Activated T-cell treated with anti-CD3 and anti-CD28 coated beads, Interleukin-2, amount 50 U/mL, for 1 hour (primary cell): ENCODE measurements around the gene GPR62.
"Not testable (repeated sequence)": the region's sequence is repeated elsewhere in the genome, so short reads cannot be mapped to it uniquely, and the experiment has no call there.

Experiments
- DNase-seq: peaks from one replicate; pipeline ENCODE4 v3.0.0-alpha.2; 2020

Gene GPR62, protein sequence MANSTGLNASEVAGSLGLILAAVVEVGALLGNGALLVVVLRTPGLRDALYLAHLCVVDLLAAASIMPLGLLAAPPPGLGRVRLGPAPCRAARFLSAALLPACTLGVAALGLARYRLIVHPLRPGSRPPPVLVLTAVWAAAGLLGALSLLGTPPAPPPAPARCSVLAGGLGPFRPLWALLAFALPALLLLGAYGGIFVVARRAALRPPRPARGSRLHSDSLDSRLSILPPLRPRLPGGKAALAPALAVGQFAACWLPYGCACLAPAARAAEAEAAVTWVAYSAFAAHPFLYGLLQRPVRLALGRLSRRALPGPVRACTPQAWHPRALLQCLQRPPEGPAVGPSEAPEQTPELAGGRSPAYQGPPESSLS

DNA sequence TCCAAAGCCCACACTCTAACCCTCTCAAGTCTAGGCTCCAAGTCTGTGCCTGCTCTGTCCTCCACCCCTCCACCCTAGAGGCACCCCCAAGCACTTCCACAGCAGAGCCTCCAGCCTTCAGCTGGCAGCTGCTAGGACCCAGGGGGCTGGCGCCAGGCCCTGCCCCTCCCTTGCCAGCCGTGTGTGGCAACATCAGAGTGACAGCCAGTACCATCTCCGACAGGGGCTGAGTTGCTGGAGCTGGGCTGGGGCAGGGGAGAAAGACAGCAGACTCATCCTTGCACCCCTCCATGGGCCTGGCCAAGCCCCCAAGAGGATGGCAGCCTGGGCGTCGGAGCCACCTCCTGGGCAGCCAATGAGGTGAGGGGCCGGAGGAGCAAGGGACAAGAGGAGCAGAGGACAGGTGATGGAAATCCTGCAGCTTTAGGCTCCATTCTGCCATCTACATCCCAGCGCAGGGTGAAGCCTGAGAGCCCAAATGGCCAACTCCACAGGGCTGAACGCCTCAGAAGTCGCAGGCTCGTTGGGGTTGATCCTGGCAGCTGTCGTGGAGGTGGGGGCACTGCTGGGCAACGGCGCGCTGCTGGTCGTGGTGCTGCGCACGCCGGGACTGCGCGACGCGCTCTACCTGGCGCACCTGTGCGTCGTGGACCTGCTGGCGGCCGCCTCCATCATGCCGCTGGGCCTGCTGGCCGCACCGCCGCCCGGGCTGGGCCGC lies at the start of gene GPR62:
Gene GPR62, plus strand, starts transcription at position 207 of the 718 bp plus-strand sequence. Its CDS starts 272 bp downstream, at position 479.
- DNase-seq: no peak

DNA sequence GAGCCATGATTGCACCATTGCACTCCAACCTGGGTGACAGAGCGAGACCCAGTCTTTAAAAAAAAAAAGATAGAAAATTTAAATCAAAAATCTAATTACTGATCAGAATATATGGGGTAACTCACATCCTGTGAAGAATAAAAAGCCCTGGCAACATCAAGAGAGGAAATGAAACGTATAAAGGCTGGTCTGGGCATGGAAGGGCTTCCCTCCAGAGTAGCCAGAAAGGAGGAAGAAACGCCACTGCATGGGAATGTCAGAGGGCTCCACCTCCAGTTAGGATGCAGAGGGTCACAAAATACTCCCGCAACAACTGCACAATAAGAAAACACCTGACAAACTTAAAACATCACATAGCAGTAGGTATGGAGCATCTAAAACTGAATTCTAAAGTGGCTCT lies 47.2 kb upstream of the GPR62 start:
- DNase-seq: no peak

DNA sequence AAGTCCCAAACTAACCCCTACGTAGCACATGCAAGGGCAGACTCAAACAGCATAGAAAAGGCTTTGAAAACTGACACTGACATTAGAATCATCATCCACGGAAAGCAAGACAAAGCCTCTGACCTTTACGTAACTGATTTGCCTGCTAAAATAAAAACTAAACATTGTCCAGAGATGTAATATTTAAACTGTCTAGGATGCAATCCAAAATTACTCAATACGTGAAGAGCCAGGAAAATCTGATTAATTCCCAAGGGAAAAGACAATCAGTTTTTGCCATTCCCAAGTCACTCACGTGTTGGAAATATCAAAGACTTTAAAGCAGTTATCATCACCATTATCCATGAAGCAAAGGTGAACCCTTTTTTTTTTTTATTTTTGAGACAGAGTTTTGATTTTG lies 38.8 kb upstream of the GPR62 start:
- DNase-seq: no peak

DNA sequence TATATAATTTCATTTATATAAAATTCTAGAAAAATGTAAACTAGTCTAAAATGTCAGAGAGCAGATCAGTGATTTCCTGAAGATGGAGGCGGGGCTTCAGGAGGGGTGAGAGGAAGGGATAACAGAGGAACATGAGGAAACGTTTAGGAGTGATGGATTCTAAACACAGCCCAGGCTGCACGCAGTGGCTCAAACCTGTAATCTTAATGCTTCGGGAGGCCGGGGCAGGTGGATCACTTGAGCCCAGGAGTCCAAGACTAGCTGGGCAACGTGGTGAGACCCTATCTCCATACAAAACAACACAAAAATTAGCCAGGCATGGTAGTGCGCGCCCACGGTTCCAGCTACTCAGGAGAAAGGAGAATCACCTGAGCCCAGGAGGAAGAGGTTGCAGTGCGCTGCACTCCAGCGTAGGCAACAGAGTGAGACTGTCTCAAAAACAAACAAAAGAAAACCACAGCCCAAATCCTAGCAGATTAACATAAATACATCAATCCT lies 34.1 kb upstream of the GPR62 start:
- DNase-seq: no peak

DNA sequence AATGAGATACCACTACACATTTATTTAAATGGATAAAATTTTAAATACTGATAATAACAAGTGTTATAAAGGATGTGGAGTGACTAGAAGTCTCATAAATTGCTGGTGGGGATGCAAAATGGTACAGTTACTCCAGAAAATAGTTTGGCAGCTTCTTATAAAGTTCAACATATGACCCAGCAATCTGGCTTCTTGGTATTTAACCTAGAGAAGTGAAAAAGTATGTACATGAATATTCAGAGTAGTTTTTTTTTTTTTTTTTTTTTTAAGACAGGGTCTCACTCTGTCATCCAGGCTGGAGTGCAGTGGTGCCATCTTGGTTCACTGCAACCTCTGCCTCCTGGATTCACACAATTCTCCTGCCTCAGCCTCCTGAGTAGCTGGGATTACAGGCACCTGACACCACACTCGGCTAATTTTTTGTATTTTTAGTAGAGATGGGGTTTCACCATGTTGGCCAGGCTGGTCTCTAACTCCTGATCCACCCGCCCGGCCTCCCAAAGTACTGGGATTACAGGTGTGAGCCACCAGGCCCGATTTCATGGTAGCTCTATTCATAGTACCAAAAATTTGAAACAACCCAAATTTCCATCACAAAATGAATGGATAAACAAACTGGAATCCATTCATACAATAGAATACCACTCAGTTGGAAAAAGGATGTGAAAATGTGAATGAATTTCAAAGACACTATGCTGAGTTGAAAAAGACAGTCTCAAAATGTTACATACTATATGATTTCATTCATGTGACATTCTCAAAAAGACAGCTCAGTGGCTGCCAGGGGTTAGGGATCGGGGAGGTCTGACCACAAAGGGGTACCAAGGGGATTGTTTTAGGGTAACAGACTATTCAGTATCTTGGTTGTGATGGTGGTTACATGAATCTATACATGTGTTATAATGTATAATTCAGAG lies 27.9 kb upstream of the GPR62 start:
- no peak for DNase-seq

DNA sequence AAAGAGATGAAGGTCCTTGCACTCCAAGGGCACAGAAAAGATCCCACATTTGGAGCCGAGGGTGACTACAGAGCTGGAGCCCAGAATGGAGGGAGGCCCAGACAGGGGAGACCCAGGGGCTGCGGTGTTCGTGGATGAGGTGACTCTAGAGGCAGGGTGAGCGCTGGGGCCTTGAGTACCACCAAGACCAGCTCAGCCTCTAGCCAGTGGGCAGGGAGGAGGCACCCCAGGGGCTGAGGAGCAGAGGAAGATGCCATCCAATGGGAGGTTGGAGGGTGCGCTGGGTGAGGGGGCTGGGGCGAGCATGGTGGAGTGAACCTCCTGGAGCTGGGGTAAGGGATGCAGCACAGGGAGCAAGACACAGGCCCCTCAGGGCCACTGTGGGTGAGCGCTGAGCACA lies 26.7 kb upstream of the GPR62 start:
- no peak for DNase-seq

DNA sequence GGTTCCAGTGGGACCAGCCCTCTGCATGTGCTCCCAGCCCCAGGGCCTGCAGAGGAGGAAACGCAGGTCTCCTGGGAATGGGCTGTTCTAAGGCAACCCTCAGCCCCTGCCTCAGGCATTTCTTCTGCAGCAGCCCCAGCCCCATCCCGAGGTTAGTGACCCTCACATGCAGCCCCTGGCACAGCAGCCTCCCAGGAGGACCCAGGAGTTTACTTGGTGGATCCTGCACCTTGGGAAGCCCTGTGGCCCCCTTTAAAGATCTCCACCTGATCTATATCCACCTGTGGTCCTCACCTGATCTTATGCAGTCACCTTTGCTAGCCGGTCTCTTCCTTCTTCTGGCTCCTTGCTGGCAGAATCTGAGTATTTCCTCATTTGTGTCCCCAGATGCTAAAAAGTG lies 26.2 kb upstream of the GPR62 start:
- DNase-seq: not testable (repeated sequence)

DNA sequence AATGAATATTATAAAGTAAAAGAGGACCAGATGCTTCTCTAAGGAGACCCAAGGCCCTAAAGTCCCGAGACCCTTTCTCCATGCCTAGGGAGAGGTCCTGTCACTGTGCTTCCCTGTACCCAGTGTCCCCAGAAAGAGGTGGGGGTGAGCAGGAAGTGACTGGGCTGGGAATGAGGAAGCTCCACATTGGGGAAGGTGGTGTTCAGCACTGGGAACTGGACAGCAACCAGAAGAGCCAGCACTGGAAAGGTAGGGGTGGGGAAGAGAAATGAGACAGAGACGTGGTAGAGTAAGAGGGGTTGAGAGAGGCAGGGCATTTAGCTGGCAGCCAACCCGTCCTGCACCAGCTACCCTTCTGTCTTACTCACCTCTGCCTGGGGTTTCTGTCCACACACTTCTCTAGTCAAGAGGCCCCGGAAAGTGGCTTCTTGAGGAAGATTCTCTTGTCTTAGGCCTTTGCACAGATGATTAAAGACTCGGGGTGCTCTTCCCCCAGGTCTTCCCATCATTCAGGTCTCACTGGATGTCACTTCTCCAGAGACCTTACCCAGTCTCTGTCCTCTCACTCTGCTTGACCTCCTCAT lies 25.7 kb upstream of the GPR62 start:
- DNase-seq: no peak

DNA sequence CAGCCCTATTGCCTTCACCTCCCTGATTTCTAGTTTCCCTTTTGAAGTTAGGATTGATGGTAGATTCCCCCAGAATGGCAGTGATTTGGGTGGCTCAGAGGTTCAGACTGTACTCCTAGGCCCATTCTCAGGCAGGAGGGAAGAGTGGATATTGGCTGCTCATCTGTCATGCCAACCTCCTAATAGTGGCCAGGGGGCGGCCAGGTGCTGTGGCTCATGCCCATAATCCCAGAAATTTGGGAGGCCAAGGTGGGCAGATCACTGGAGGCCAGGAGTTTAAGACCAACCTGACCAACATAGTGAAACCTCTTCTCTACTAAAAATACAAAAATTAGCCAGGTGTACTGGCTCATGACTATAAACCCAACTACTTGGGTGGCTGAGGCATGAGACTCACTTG lies 24.7 kb upstream of the GPR62 start:
- no peak for DNase-seq

DNA sequence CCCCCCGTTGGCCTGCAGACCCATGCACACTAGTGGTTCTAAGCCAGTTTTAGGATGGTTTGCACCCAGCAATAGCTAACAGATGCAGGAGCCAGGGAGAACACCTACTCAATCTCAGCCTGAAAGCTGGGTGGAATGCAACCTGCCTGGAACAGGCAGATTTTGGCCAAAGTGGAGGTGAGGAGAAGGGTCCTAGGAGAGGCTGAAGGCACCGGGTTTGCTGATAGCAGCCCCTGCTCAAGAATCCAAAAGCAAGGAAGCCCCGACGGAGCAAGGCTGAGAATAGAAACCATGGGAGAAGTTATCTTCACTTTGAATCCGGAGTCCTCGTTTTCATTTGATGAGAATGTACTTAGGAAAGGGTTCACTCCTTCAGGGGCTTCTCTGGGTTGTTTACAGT lies 23.4 kb upstream of the GPR62 start:
- no peak for DNase-seq

DNA sequence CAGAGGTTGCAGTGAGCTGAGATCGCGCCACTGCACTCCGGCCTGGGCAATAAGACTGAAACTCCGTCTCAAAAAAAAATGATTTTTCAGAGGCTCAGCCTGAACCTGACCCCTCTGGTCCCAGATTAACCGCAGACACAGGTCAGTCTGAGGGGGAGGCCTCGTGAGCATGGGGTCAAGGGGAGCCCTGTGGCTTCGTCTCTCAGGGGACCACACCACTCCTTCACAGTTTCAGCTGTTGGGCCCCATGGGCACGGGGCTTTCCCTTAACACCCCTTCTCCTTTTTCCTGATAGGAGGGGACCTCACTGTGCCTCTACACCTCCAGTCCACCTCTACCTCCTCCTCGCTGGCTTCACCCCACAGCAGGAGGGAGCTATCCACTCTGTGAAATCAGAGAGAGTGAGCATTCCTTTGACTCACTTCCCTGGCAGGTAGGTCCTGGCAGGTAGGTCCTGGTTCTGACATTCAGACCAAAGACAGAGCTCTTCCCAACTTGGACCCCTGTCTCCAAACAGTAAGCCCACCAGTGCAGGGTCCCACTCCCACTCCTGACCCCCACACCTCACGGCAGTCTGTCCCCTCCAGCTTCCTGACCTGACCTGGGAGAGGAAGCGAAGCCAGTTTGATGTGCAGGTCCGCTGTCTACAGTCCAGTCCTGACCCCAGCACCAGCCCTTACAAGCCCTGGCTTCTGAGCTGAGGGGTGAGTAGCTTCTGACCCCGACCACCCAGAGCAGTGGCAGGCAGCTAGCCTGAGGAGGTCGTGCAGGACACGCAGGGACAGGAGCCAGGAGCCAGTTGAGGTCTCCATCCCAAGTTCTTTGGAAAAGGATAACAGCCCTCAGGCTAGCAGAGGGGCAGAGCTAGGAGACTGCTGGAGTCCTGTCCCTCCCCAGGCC lies 22.5 kb upstream of the GPR62 start:
- DNase-seq: no peak

DNA sequence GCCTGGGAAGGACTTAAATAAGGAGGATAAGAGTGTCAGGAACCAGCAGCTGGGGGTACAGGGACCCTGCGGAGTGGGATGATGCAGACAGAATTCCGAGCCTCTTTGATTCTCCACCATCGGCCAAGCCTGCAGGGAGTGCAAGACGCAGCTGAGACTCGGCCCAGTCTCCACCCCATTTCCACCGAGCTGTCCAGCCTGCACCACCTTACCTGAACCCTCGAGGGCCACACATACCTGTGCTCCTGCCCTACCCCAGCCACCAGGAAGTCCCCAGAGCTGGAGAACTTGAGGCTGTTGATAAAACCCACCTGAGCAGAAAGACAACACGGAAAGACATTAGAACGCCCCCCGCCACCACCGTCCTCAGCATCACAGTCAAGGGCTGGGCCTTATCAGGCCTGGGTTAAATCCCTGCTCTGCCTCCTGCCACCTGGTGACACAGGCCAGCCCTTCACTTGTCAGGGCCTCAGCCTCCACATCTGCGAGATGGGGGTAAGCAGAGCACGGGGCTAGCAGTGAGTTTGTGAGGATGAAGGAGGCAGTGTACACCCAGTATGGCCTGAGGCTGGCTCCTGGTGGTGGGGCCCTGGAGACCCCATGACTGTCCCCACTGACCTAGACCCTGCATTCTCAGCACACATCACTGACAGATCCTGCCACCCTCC lies 21.6 kb upstream of the GPR62 start:
- DNase-seq: no peak

DNA sequence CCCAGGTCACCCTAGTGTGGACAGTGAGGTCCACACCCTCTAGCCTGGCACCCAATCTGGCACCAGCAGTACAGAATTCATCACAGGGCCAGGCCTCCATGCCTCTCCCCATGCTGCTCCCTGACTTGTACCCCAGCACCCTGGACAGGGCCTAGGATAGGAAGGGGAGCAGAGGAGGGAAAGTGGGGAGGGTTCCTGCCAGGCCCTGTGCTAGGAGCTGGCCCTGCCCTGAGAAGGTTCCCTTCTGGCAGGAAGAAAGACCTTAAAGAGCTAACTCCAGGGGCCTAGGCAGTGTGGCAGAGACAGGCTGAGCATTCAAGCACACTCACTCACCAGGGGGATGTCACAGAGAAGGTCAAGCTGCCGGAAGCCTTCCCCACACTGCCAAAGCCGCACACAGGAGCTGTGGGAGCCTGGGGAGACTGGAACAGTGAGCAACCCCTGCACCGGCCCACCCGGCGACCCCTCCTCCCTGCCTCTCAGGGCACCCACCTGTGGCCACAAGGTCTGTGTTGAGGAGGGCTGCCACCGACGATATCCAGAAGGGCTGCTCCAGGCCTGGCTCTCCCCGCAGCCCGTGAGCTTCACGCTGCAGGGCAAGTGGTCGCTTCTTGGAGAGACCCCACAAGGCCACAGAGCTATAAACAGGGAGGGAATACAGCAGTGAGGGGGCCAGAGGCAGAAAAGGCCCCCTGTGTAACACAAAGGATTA lies 20.9 kb upstream of the GPR62 start:
- DNase-seq: no peak

DNA sequence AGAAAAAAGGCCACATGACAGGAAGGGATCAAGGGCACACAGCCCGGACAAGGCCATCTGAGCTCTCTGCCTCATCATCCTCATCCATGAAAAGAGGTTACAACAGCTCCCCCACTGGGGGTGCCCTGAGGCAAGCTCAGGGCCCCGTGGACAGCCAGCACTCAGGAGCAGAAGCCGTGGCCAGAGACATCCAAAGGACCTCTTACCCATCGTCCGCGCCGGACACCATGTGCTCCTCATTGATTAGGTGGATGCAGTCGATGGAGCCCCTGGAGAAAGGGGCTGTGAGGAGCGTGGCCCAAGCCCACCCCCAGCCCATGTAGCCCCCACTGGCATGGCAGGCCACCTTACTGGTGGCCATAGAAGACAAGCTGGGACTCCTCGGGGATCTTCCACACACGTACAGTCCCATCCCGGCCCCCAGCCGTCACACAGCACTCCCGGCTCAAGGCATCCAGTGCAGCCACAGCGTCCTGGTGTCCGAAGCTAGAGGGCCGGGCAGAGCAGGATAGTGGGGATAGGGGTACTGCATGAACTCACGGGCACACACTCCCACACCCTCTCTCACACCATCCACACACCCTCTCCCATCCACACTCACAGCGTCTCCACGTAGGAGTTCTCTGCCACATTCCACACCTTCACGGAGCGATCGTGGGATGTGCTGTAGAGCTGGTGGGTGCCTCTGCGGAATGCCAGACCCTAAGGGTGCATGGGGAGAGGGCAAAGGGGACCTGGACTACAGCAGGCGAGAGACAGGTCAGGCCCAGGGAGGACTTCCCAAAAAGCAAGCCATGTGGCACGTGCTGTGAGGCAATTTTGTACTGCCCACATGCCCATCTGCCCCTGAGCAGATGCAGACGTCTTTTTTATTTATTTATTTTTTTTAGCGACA lies 19.9 kb upstream of the GPR62 start:
- DNase-seq: no peak

DNA sequence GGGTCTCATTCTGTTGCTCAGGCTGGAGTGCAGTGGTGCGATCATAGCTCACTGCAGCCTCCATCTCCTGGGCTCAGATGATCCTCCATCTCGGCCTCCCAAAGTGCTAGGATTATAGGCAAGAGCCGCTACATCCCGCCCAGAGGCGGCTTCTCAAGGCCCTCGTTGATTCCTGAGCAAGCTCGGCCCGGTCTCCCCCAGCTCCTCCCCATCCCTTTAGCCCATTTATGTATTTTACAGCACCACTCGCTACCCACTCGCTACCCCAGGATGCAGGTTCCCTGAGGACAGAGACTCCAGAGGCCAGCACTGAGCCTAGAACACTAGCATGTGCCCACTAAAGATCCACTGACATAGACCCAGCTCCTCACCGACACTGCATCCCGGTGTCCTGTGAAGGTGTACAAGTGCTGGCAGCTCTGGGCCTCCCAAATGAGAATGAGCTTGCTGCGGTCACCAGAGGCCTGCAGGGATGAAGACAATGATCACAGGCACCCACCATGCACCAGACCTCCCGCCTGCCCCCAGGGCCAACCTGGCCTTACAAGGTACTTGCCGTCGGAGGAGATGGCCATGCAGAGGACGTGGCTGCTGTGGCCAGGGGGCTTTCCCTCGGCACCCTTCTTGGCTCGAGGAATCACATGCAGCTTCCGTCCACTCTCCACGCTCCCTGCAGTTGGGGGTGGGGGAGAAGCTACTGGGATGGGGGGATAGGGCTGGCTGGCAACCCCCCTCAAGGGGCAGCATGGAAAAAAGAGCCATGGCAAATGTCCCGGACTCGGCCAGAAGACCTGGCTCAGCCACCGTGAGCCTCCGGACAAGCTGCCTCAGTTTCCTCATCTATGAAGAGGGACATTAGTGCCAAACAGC lies 19.1 kb upstream of the GPR62 start:
- no peak for DNase-seq

DNA sequence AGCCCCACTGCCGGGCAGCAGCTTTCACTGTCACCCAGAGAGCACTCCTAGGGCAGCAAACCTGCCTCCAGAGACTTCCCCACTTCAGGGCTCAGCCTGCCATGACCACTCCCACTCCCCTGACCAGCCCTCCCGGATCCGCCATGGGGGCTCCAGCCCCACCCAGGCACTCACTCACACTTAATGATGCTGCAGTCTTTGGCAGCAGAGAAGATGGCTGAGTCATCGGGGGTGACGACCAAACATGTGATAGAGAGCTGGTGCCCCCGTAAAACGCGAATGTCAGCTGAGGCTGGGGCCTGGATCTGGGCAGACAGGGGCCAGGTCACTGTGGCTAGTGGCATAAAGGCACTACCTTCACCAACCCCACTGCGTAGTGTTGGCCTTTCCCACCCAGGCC lies 18.2 kb upstream of the GPR62 start:
- DNase-seq: no peak

DNA sequence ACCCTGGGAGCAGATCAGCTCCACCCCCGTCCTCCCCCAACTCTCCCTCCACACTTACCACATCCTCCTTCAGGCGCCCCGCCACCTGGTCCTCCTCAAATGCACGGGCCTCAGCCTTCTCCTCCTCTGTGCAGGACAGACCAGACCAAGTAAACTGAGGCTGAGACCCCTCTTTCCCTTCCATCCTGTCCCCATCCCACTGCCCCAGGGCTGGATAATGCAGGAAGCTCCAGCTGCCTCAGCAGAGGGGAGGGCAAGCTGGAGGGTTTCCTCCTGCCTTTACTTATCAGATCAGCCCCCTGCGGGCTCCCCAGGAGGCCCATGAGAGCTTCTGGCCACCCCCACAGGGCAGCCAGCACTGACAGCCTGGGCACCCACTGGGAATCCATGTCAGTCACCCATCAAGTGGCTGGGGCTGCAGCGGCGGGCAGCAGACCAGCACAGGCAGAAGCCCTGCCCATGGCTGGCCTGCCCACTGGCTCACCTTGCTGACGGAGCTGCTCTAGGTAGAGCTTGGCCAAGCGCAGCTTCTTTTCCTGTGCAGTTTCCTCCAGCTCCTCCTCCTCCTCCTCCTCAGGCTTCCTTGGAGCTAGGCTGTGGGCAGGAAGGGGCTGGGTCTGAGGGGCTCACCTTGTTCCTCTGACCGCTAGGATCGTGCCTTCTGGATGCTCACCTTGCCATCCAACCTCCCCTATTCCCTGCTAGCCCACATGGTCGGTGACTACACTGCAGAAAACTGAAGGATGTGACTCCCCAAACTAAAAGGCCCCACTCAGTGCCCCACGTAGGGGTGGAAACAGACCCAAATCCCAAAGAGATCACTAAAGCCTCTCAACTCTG lies 17.4 kb upstream of the GPR62 start:
- DNase-seq: no peak
